Stimulated activated CD4-positive, alpha-beta T cell treated with anti-CD3 and anti-CD28 coated beads, TNF-alpha, amount 100 ng/mL, for 24 hours (primary cell): ENCODE data around the gene PATJ.
"Not testable (repeated sequence)": the region's sequence is repeated elsewhere in the genome, so short reads cannot be mapped to it uniquely, and the experiment has no call there.

Source experiments
- DNase-seq, 3 experiments: peaks; one replicate each; pipeline ENCODE4 v3.0.0-alpha.2; 2020; ENCODE audit warnings: low read depth in 3 of 3

Gene PATJ

GRCh38 chr1:61828805-61829204 is 86.5 kb downstream of the PATJ start:
- DNase-seq: no peak

DNA sequence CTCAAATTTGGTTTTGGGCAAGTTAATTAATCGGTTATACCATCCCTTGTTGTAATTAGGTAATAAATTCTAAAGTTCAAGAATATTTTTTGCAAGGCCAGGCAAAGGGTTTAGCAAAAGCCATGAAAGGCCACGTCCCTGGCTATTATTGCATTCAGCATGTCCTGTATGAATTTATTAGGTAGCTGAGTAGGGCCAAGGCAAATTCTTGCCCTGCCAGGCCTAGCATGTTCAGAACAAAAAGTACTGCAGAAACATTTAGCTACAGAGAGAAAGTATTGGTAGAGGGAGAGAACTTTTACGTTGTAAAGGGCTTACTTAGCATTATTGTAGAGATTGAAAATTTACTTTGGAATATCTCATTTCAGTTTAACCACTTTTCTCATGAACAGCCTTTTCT is 94.4 kb downstream of the PATJ start:
- no peak for DNase-seq

GRCh38 chr1:61837607-61838006 is 95.3 kb downstream of the PATJ start:
- DNase-seq: not testable (repeated sequence)

DNA sequence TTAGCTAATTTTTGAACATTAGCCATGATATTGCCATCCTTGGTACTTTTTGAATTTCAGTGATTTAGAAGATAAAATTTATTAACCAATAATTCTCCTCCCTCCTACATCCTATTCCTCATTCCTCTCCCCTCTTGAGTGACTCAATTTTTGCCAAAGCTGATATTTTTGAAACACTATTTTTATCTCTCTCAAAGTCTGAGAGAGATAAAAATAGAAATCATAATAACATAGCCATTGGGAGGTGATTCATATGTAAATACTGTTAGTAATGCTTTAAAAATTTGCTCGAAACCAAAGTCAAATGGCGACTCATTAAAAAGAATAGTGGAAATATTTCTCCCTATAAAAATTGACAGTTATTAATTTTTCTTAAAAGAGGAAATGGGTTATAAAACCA is 97.4 kb downstream of the PATJ start:
- DNase-seq: no peak

- DNase-seq: no peak
Observed at GRCh38 chr1:61842036-61842435, 99.8 kb downstream of the PATJ start.

GRCh38 chr1:61842863-61843514 is 100.7 kb downstream of the PATJ start:
- DNase-seq: no peak

DNA sequence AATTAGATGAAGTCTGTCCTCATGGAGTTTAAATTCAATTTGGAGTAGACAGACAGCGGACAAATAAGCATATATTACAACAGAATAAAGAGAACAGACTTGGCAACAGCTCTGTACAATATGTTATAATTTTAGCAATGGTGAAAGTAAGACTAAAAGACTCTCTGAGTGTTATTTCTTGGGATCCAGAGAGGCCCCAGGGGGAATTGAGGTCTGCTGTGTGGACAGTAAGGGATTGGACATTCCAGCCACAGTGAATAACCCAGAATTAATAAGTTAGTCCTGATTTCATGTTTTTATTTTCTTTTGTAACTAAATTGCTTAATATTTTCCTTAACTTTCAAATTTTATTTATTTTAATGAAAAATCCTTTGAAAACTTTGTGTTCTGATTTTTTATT is 101.7 kb downstream of the PATJ start:
- DNase-seq: no peak

DNA sequence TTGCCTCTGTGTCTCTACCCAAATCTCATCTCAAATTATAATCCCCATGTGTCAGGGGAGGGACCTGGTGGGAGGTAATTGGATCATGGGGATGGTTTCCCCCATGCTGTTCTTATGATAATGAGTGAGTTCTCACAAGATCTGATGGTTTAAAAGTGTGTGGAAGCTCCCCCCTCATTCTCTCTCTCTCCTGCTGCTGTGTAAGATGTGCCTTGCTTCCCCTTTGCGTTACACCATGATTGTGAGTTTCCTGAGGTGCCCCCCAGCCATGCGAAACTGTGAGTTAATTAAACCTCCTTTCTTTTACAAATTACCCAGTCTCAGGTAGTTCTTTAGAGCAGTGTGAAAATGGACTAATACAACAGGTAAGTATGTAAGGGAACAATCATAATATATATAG is 102.4 kb downstream of the PATJ start:
- not testable (repeated sequence) for DNase-seq

DNA sequence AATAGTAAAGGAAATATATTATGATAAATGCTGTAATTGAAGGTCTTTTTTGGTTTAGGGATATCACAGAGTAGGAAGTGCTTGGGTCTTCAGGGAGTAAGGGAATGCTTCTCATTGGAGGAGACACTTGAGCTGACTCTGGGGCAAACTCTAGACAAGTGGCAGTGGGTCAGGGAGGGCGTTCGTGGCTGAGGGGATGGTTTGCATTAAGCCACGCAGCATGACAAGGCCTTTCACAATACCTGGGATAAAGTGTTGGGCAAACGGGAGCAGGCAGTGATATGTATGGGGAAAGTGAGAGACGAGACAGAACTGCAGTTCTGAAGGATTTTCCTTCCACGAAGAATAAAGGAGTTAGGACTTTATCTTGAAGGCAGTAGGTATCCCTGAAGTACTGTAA is 109.0 kb downstream of the PATJ start:
- DNase-seq: no peak

GRCh38 chr1:61851849-61852669 is 109.8 kb downstream of the PATJ start:
- DNase-seq: no peak

- DNase-seq: no peak
Observed at GRCh38 chr1:61852670-61853015, 110.4 kb downstream of the PATJ start.

DNA sequence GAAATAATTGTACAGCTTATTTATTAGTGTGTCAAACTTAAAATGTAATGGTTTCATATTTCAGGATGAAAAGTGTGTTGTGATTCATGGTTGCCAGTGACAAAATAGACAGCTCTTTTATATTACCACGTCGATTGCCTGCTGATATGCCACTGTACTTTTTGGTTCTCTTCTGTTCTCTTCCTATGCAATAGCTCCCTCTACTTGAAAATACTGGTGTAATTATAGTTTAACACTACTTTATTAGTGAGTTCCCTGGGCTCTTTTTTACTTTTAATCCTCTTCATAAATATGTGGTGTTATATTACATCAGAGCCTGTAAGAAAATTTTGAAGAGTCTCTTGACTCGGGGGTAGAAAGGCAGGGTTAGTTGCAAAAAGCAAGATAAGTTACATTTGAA is 111.3 kb downstream of the PATJ start:
- DNase-seq: no peak

DNA sequence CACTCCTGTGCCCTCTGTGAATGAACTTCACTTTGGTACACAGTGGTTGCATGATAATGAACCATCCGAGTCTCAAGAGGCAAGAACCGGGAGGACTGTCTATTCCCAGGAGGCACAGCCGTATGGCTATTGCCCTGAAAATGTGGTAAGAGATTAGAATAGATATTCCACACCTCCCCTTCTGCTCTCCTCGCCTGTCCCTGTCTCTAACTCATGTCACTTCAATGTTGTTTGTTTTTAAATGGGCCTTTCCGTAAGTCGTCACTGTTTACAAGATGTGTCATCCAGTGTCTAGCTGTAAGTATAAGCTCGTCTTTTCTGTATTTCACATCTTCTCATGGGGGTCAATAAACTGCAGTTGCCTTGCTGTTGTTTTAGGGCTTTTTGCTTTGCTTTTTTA is 122.2 kb downstream of the PATJ start:
- no peak for DNase-seq

DNA sequence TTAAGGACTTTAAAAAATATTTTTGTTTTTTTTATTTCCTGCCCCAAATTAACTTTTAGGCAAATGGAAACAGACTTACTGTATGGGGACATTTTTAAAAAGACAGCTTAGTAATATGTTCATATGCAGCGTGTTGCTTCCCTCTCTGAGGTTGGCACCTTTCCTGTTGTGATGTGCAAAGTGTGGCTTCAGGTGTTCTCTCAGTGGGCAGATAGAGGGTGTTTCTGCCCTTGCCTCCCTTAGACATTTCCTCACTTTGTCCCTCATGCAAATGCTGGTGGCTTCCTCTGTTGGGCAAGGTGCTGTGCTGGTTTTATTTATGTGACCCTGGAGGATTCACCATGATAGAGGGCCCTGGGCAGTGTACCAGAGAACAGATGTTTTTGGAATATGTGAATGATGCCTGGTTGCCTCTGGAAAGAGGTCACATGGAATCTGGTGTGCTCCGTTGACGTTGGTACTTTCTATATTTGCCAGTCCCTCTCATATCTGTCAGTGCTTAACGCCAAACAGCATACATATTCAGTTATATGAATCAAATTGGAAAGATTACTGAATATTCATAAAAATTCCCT is 123.5 kb downstream of the PATJ start:
- DNase-seq: no peak

DNA sequence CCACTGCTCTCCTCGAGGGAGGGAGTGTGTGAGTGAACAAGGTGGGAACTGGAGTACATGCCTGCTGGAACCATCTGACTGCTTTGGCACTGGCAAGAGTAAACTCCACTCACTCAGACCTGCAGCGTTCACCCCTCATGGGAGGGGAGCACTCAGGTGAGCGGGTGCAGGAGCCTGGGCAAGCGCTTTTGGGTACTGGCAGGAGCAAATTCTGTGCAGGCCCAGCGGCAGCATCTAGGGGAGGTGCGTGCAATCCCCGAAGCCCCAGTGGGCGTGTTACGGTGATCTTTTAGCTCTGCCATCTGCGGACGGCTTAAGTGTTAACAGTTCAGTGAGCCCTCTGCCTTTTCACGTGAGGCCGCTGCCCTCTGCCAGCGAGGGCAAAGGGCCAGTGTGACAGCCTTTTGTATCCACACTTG is 127.4 kb downstream of the PATJ start:
- no peak for DNase-seq

DNA sequence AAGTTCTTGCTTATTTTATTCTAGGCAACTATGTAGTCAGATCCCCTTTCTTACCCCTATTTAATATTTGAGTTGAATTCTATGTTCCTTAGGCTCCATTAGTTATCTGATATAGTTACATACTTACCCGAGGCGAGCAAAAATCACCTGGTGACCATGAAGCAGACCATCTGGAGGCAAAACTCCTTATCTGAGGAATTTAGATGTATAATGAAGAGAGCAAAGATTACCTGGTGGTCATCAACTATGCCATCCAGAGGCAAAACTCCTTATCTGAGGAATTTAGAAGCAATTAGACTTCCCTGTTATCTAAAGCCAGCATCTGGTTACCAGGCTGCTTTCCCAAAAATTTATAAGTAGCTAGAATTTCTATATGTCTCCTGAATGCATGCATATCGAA is 129.9 kb downstream of the PATJ start:
- DNase-seq: no peak

GRCh38 chr1:61873581-61873980 is 131.3 kb downstream of the PATJ start:
- DNase-seq: no peak

DNA sequence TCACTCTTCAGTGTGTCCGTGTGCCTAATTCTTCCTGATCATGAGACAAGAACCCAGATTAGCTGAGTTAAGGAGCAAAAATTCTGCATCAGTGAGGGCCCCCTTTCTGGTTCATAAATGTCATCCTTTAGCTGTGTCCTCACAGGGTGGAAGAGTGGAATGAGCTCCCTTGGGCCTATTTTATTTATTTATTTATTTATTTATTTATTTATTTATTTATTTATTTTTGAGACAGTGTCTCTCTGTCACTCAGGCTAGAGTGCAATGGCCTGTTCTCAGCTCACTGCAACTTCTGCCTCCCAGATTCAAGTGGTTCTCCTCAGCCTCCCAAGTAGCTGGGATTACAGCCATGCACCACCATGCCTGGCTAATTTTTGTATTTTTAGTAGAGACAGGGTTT is 131.7 kb downstream of the PATJ start:
- no peak for DNase-seq

- DNase-seq: no peak
Observed at GRCh38 chr1:61875198-61875597, 132.9 kb downstream of the PATJ start.

- DNase-seq: not testable (repeated sequence)
Observed at GRCh38 chr1:61879887-61880474, 137.7 kb downstream of the PATJ start.

DNA sequence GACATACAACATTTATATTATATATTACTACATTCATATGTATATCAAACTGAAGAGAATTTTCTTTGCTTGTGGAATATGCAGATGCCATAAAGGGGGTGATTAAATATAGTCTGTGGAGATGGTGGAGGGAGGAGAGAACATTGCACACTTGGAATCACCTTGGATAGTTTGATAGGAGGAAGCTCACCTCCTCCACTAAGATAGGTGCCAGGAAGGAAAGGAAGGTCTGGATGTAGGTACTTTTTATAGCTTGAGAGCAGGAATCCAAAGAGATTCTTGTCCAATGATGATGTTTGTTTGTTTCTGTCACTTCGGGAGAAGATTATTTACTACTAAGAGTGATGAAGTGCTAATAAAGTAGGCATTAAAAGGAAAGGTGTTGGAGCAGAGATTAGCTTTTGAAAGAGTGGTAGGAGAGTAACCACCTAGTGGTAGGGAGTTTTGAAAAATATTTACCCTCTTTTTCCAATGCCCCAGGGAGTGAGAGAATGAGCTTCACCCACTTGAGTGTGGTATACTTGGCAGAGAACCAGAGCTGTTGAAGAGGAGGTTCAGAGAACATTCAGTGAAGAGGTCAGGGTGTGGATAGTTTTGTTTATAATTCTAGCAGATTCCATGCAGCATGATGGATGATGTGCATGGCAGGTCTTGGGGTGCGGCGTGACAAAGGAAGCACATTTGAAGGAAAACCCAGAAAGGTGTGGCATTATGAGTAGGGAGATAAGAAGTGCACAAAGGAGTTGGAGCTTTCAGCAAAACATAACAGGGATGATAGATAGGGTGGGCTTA is 145.0 kb downstream of the PATJ start:
- no peak for DNase-seq
